ENCODE data around the gene WDR38.
A peak's percentile ranks its signal among the peaks of the same experiment; 100 is the strongest.

Gene WDR38

DNA sequence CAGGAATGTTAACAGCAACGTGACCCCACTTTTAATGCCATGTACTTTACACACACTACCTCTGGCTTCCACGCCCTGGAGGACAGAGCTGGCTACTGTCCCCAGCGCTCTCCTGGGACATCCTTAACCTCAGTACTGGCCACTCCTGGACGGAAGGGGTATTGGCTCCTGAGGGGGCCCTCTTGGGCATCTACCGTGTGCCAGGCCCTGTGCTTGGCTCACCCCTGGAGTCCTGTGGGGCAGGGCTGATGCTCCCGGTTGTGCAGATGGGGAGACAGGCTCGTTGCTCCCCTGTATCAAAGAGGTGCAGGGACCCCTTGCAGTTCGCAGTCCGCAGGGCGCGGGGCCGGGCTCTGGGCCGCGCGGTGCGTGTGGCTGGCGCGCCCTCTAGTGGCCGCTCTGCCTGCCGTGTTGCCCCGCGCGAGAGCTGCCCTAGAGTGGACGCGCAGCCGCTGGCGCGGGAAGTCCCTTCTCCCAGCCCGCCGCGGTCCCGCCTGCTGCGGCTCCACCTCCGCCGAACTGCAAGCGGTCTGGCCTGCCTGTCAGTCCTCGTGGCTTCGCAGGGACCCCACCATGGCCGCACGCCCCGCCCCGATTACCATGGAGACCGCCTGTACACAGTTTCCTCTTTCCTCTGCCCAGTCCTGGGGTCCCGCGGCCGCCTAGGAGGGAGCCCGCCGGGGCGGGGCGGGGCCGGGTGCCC, at the start of gene WDR38:
WDR38 (plus strand) TSS at position 632 of the 703 bp plus-strand sequence. CDS start 72 bp downstream, outside the sequence.
- peak in 1 of 2 donors; percentile 60 for DNase-seq (ENCODE audit: low read depth in 2 of 2)

GRCh38 chr9:124803911-124804310, 49.3 kb upstream of the WDR38 start:
- no peak for DNase-seq (ENCODE audit: low read depth in 2 of 2)

GRCh38 chr9:124805186-124805585, 48.1 kb upstream of the WDR38 start:
- no peak for DNase-seq (ENCODE audit: low read depth in 2 of 2)

GRCh38 chr9:124808246-124808956, 44.9 kb upstream of the WDR38 start:
- DNase-seq (ENCODE audit: low read depth in 2 of 2) = no peak

- DNase-seq (ENCODE audit: low read depth in 2 of 2) = no peak
Observed at GRCh38 chr9:124809211-124809610, 44.0 kb upstream of the WDR38 start.

DNA sequence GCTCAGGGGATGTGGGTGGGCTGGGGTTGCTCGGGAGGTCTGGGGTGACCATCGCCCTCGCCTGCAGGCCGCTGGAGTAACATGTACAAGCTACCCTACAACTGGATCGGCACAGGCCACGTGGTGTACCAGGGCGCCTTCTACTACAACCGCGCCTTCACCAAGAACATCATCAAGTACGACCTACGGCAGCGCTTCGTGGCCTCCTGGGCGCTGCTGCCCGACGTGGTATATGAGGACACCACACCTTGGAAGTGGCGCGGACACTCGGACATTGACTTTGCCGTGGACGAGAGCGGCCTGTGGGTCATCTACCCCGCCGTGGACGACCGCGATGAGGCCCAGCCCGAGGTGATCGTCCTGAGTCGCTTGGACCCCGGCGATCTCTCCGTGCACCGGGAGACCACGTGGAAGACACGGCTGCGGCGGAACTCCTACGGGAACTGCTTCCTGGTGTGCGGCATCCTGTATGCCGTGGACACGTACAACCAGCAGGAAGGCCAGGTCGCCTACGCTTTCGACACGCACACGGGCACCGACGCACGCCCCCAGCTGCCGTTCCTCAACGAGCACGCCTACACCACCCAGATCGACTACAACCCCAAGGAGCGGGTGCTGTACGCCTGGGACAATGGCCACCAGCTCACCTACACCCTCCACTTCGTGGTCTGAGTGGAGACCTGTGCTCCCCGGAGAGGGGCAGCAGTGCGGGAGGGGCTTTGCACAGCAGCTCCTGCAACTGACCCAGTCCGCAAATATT, 43.3 kb upstream of the WDR38 start:
- DNase-seq (ENCODE audit: low read depth in 2 of 2) = no peak

- DNase-seq (ENCODE audit: low read depth in 2 of 2) = no peak
Observed at GRCh38 chr9:124810663-124811355, 42.5 kb upstream of the WDR38 start.

- DNase-seq (ENCODE audit: low read depth in 2 of 2) = peak in 1 of 2 donors; percentile 4
Observed at GRCh38 chr9:124812441-124812876, 40.8 kb upstream of the WDR38 start.

- no peak for DNase-seq (ENCODE audit: low read depth in 2 of 2)
Observed at GRCh38 chr9:124813041-124813440, 40.2 kb upstream of the WDR38 start.

GRCh38 chr9:124813501-124814163, 39.6 kb upstream of the WDR38 start:
- DNase-seq (ENCODE audit: low read depth in 2 of 2) = no peak

DNA sequence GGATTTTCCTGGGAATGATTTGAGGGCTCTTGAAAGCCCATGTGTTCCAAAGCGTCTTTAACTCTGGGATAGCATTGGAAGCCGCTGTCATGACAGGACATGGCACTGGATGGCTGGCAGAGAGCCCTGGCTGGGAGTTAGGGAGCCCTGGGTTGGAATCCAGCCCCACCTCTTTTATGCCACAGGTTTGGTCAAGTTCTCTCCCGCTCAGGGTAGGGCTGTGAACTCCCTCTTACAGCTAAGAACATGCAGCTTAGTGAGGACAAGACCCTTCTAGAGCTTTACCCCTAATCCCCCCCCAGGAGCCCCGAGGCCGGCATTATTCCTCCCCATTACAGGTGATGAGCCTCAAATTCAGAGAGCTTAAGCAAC, 39.1 kb upstream of the WDR38 start:
- DNase-seq (ENCODE audit: low read depth in 2 of 2) = no peak

- DNase-seq (ENCODE audit: low read depth in 2 of 2) = no peak
Observed at GRCh38 chr9:124815601-124816000, 37.7 kb upstream of the WDR38 start.

DNA sequence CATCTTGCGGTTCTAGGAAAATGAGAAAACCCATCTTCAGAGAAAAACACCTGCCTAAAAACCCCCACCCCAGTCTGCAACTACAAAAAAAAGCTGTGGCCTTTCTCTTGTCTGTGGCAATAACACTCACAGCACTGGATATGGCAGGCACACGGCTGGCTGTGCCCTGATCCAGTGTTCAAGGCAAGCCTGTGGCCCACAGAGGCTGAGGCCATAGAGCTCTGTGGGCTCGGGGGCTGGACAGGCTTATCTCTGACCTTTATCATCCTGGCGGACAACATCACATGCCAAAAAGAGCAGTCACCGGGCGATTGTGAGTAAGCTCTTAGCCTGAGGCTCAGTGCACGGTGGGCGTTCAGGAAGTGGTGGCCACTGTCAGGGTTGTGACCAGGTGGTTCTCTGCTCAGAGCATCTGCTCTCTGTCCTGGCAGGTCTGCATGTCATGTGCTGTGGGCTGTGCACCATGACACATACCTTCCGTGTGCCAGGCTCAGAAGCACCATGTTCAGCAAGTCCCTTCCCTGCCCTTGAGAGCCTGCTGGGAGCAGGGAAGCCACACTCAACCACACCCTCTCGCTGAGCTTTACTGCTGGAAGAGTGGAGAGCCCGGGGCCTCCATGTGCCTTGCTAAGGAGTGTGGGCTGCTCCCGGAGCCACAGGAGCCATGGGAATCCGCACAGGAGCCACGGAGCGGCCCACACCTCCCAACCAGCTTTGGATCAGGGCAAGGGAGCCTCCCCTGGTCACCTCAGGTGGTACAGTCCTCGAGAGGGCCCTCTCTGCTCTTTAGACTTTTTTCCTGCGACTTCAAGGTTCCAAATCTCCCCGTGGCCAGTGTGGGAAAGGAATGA, 34.6 kb upstream of the WDR38 start:
- DNase-seq (ENCODE audit: low read depth in 2 of 2) = no peak

- no peak for DNase-seq (ENCODE audit: low read depth in 2 of 2)
Observed at GRCh38 chr9:124820698-124821623, 32.3 kb upstream of the WDR38 start.

GRCh38 chr9:124828489-124829333, 24.5 kb upstream of the WDR38 start:
- DNase-seq (ENCODE audit: low read depth in 2 of 2) = no peak

DNA sequence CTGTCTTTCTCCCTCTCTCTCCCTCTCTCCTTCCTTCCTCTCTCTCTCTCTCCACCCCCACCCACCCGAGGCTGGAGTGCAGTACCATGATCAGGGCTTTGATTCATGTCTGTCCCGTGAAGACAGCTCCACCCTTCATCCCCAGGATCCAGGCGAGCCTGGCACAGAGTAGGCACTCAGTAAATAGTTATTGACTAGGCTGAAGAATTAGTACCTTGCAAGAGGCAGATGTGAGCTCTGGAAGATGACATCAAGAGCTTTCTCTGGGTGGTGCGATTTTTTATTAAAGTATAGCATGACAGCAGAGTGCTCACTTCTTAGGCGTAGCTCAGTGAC, 24.0 kb upstream of the WDR38 start:
- no peak for DNase-seq (ENCODE audit: low read depth in 2 of 2)

GRCh38 chr9:124830593-124830992, 22.7 kb upstream of the WDR38 start:
- DNase-seq (ENCODE audit: low read depth in 2 of 2) = no peak

DNA sequence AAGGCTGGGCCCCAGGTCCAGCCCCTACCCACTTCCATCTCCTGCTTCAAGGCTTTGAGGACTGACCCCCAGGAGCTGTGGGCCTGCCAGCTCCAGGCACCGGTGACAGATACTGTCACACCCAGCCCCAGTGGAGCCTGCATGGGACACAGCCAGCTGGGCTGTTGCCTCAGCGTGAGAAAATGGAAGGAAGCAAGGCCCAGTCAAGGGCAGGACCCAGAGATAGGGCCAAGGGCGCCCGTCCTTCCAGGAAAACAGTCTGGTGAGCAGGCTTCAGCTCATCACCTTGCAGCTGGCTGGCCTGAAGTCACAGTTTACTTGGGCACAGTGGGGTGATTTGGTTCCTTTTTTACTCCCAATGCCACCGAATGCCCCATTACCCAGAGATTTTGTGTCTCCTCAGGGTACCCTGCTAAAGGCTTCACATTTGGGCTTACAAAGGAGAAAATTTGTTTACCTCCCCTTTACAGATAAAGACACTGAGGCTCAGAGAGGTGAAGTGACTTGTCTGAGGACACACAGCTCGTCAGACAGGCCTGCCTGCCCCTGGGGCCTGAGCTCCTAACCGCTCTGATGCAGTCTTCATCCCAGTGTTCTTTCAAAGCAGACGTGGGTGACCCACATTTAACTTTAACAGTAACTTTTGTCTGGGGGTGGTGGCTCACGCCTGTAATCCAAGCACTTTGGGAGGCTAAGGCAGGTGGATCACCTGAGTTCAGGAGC, 21.5 kb upstream of the WDR38 start:
- no peak for DNase-seq (ENCODE audit: low read depth in 2 of 2)

All from stimulated activated CD4-positive, alpha-beta T cell treated with anti-CD3 and anti-CD28 coated beads, Interleukin-15, amount 100 ng/mL, for 48 hours (primary cell).